NCI-H128 (cell line): ENCODE data around the gene DERL3.

Experiments used
- DNase-seq: peaks from one replicate; lab custom pipeline; 2025; ENCODE audit not compliant: unreplicated experiment; lab: John Stamatoyannopoulos, UW

DERL3 gene

DNA sequence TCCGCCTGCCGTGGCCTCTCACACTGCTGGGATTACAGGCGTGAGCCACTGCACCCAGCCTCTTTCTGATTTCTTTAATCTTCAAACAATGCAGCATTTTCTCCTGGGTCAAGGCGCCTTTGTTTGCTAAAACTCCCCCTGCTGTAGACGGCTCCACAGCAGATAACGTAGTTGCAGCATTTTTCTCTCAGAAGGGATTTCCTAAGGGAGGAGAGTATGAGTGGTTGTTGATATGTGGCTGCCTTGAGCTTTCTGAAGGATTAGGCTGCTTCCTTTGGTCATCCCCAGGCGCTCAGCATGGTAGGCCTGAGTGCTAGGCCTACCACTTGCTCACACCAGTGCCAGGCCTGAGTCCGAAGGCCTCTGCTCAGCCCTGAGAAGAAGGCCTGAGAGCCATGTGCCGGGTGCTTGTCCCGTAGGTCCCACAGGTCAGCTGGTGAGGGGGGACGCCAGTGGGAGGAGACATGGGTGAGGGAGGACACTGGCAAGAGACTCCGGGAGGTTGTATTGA is 34.0 kb downstream of the DERL3 start:
- no peak for DNase-seq

DNA sequence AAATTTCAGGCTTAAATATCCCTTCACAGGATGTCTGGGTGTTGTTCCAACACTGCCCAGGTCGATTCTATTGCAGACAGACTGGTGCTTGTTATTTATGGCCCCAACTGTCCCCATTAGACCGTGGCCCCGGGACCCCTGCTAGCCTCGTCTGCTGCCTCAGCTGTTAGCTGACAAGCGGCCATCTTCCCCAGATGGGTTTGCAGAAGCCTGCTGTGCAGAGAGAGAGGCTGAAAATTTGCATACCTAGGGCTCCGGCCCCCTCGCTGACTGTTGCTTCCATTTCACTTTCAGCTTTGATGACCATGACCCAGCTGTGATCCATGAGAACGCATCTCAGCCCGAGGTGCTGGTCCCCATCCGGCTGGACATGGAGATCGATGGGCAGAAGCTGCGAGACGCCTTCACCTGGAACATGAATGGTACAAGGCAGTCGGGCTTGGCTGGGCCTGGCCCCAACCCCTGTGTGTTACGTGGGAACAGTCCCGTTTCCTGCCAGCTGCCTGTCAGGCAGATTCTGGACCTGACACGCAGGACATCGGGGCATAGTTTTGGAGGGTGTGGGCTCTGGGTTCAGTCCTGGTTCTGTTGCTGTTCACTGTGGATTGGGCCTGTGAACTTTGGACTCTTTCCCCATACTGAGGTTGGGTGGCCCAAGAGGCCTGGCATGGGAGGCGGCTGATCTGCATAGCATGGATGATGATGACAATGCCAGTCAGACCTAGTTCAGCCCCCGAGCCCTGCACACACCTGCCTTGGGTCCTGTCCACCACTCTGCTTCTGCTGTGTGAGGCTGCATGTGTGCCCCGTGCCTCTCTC is 35.6 kb downstream of the DERL3 start:
- no peak for DNase-seq

DNA sequence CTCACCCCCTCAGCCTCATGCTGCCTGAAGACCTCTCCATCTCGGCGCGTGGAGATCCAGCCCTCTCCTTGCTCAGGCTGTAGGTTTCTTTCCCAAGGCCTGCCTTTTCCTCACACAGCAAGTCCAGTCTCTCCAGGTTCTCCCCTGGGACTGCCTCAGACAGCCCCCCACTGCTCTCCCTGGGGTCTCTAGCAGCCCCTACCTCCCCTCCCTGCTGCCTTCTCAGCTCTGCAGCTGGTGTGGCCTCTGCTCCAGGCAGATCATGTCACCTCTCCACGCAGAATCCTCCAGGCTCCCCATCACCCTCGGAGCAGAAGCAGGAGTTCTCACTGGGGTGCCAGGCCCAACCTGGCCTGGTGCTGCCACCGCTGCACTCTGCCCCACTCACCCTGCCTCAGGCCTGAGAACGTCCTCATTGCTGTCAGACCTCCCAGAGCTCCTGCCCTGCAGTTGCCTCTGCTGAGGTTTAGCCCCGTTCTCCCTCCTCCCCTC is 36.9 kb downstream of the DERL3 start:
- no peak for DNase-seq

DNA sequence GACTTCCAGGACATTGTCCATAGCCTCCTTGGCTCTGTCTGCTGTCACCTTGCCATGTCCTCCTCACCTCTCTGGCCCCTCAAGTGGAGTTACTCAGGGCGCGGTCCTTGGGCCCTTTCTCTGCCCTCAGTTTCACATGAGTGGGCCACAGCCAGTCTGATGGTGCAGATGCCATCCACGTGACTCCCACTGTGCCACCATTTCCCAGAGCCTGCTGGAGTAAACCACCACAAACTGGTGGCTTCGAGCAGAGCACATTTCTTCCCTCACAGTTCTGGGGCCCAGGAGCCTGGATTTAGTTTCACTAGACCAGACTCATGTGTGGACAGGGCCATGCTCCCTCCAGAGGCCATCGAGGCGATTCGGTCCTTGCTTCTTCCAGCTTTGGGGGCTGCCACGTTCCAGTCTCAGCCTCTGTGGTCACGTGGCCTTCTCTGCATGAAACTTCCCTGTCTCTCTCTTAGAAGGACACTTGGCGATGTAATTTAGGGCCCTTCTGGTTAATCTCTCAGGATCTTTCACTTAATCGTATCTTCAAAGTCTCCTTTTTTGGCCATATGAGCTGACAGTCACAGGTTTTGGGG is 37.5 kb downstream of the DERL3 start:
- DNase-seq, result no peak

DNA sequence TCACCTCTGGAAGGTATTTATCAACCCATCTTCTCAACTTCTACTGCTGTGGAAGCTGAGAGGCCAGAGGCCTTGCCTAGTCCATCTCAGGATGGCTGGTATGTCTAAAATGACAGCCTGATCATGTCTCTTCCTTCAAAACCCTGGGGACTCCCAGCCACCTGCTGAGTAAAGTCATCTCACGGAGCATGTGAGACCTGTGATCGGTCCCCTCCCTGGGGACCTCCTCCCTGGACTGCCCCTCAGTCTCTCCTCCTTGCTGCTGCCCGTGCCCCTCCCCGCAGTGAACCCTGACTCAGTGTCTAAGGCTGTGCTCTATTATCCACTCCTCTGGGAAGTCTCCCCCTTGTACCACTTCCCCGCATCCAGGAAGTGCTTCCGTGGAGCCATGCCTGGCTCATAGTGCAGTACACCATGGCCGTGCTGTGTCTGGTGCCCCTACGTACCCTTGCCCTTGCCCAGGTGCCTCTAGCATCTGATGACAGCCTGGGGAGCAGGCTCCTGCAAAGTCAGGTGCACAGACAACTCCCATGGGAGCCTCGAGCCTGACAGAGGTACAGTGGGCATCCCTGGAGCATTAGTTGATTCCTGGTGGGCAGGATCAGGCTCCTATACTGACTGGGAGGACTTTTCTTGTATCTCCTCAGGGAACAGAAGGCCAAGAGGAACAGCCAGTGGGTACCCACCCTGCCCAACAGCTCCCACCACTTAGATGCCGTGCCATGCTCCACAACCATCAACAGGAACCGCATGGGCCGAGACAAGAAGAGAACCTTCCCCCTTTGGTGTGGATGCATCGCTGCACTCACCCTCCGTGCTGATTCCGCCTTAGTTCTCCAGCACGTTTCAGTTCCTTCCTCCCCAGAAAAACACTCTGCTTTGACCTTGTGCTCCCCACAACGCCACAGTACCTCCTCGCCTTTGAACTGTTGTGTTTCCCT is 38.2 kb downstream of the DERL3 start:
- DNase-seq, result no peak

DNA sequence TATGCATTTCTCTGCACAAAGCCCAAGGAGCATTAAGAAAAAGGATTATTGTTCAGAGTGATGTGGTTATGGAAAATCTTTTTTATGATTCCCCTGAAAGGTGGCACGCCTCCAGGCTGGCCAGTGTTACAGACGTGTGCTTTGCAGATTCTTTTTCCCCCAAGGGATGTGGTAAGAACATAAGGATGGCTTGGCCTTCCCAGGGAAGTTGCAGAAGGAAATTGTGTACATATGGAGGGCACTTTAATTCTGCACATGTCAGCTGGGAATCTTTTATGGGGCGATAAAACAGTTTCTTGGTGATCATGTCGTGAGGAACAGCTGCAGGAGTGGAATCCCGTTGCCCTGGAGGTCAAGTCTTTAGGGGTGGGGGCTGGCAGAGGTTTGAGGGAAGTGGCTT is 42.3 kb downstream of the DERL3 start:
- DNase-seq, result no peak

DNA sequence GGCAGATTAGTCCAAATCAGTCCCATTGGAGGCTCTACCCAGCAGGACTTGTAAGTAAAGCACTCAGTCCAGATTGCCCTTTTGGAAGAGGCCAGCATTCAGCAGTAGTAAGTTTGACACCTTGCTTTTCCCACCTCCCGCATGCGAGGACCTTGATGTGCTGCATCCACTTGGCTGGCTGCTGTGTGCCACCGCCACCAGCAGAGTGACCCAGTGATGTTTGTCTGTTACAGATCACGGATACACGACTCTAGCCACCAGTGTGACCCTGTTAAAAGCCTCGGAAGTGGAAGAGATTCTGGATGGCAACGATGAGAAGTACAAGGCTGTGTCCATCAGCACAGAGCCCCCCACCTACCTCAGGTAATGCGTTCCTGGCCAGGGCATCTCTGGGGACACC is 45.5 kb downstream of the DERL3 start:
- DNase-seq, result no peak

DNA sequence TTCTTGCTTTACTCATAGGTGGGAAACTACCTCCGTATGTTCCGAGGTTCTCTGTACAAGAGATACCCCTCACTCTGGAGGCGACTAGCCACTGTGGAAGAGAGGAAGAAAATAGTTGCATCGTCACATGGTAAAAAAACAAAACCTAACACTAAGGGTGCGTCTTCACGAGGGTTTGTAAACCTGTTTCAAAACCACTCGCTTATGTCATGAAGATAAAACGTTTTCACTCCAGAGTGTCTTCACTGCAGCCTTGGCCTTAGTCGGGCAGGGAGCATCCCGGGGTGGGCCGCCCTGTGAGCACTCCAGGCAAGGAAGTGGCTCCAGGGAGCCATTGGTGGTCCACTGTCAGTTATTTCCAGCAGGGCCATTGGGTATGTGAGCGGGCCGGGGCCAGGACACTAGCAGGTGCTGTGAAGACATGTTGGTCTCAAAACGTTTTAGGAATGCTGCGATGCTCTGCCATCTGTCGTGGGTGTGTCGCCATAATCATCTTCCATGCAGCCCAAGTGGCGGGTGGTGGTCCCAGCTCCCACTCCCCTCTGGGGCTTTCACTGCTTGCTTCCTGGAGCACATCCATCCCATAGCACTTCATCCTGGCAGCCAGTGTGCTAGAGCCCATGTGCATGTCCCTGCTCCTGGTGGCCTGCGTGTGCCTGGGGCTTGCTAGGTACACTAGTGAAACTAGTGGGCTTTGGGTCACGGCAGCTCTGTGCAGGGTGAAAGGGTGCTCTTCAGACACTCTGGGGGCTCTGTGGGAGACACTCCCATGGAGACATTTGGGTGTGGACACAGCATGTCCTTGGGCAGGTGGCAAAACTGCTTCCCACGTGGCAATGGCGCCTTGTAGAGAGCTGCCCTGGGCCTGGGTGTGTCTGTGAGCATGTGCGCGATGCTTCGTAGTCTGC is 46.8 kb downstream of the DERL3 start:
- no peak for DNase-seq

DNA sequence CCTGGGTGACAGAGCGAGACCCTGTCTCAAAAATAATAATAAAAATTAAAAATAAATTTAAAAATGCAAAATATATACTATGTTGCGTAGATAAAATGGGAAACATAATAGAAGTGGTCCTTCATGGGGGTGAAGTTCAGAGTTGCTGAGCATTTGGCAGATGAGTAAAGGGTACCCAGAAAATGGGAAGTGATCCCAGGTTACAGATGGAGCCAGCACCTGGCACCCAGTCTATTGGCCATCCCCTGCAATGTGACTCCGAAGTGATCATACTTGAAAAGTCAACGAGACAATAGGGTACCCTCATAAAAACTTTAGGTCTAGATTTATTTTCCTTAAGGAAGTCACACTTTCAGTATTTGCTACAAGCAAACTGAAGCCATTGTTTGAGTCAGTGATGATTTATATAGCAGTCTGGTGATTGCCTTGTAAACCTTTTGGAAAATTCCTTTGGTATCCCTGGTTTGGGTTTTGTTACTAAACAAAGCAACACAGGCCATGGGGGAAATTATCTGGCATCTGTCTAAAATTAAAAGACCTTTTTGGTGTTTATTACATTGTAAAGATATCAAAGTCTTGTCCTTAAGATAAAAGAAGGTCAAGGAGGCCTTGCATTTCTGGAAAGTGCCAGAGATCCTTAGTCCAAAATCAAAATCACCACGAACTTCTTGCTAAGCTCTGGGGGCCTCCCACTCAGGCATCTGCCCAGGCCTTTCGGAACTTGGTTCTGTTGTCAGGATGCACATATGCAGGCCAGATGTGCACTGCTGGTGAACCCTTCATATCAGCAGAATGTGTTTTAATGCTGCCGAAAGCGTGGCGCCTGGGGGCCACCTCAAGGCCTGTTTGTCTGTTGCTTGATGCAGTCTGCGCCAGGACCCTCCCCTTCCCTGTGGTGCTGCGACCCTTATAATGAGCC is 47.7 kb downstream of the DERL3 start:
- no peak for DNase-seq

DNA sequence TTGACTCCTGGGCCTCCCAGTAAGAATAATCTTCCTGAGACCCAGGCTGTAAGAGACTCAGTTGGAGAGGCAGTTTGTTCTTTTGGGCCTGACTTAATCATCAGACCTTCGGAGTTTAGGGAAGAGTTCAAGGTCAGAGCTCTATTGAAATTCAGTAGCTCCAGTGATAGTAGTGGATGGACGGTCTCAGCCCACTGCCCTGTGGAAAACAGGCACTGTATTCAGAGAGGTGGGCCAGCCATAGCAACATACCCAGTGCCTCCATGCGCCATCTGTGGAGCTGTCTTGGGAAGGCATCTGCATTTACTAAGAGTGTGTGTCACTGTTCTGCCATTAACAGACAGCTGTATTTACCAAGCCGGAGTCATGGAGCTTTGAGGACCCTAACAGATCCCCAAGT is 49.2 kb downstream of the DERL3 start:
- DNase-seq, result no peak

DNA sequence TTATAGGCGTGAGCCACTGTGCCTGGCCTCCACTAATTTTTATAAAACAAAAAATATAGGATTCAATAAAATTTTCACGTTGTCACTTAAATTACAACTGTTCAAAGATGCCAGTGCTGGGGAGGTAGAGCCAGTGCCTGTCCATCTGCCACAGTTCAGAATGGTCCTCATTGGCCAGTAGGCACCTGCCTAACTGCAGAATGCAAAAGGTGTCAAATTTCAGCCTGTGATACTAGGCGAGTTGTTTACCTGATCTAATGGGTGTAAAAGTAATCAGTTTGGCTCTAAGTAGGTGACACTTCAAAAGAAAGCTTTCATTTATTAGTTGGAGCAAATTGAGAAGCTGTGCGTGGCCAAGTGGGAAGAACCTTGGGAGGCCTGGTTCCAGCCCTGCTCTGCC is 49.7 kb downstream of the DERL3 start:
- DNase-seq, result no peak

DNA sequence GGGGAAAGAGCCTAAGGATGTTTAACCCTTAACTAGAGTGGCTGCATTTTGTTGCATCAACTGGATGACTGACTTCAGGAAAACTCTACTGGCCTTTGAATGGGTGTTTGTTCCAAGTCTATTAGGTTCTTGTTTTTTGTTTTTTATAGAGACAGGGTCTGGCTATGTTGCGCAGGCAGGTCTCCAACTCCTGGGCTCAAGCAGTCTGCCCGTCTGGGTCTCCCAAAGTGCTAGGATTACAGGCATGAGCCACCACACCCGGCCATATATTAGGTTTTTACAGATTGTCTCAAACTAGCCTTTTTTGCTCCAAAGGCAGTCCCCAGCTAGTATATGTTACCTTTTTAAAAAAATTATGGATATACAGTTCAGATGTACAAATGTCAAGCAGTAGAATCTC is 50.9 kb downstream of the DERL3 start:
- DNase-seq, result no peak

DNA sequence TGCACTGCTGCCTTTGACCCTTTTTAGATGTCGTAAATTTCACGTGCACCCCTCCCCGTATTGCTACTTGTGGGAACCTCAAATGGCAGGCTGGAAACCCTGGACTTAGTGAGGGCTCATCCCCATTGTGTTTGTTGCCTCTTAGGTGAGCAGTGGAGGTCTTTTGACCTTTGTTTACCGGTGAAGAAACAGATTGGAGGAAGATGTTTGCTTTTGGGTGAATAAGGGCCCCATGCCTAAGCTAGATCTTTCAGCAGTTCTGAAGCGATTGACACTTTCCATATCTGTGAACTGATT is 51.3 kb downstream of the DERL3 start:
- DNase-seq, result no peak

DNA sequence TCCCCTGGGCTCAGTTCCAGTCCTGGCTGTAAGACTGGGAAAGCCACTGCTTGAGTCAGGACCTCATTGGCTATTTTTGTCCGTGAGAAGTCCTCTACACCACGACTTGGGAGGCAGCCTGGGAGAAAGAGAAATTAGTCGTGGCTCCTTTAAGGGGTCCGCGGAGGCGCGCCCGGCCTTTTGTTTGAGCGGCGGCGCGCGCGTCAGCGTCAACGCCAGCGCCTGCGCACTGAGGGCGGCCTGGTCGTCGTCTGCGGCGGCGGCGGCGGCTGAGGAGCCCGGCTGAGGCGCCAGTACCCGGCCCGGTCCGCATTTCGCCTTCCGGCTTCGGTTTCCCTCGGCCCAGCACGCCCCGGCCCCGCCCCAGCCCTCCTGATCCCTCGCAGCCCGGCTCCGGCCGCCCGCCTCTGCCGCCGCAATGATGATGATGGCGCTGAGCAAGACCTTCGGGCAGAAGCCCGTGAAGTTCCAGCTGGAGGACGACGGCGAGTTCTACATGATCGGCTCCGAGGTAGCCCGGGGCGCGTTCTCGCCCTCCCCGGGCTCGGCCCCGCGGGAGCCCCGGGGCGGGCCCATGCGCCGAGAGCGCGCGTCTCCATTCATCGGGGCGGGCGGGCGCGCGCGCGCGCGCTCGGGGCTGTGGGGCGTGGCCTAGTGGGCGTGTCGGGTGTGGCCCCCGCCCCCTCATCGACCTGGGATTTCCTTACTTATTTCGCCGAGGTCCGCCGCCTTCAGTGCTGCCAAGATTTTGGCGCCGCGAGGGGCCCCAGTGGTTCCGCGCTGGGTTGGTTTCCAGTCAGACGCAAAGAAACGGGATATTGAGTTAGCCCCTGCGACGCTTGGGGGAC is 51.8 kb downstream of the DERL3 start, which contains the start of gene SMARCB1:
Gene SMARCB1, plus strand, starts transcription at position 215 of the 848 bp plus-strand sequence. Its CDS starts 204 bp downstream, at position 419.
- peak; percentile 45 for DNase-seq

DNA sequence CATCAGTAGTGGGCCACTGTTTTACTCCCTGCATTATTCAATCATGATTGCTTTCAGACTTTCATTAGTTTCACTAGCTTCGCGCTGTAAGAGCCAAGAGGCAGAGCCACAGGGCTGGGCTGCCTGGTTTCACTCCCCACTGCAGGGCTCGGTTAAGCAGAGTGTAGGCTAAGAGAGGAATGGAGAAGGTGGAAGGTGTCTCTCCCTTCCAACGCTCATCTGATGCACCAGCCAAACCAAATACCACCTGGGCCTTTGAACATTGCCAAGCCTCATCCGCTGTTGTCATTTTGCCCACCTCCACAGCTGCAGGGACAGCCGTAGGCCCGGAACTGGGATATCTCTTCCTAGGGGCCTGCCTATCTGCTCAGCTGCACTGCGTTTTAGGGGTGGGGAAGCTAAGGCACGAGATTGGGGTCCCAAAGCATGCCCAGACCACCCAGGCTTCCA is 52.5 kb downstream of the DERL3 start:
- no peak for DNase-seq
